Left ventricle myocardium inferior (tissue), 1 donor: Measurements from ENCODE around the gene ZCWPW2. TPM values are rescaled to one million over a fixed set of nuclear protein-coding genes. Genes with fewer than 3 reads are reported as not detected.

Experiments used
- DNase-seq: peaks from one replicate; pipeline ENCODE4 v3.0.0-alpha.2; 2020
- H3K27ac ChIP-seq: fragments of 200-600 bp; replicated peaks from 2 replicates; pipeline ENCODE4 v1.8.0; 2021
- H3K27me3 ChIP-seq: fragments of 200-600 bp; 2 replicates; pipeline ENCODE4 v1.8.0; 2021; ENCODE audit warnings: low read depth
- H3K36me3 ChIP-seq: fragments of 200-600 bp; 2 replicates; pipeline ENCODE4 v1.8.0; 2021
- H3K4me1 ChIP-seq: fragments of 200-600 bp; 2 replicates; pipeline ENCODE4 v1.8.0; 2021
- H3K4me3 ChIP-seq: fragments of 200-600 bp; 2 replicates; pipeline ENCODE4 v1.8.0; 2021; ENCODE audit warnings: mild to moderate bottlenecking, moderate library complexity
- H3K9me3 ChIP-seq: fragments of 200-600 bp; replicated peaks from 2 replicates; pipeline ENCODE4 v1.8.0; 2021
- intact Hi-C: fragments of 100-400 bp; cut with micrococcal nuclease; formaldehyde crosslinking; loops from one replicate; pipeline ENCODE4 v1.11.0; 2022
- total RNA-seq: library from RNA; stranded (reverse); fragmentation: NEBNext Ultra II Directional; extraction: Animal tissue kit (Norgen Biotek cat#: 25700); gene quantifications from one replicate; pipeline ENCODE4 v1.2.1, GENCODE V29; 2021
- TF ChIP-seq, protein P1 (sequence below): fragments of 200-600 bp; IDR thresholded peaks from 2 replicates; pipeline ENCODE4 v1.8.0; 2021; ENCODE audit warnings: antibody characterized with exemption, mild to moderate bottlenecking, borderline replicate concordance
- donor health status: DM: no; HTN: yes; CAD: no; lungs with severe emphysema.

ZCWPW2 gene
- total RNA-seq, 1 donor from 2014 or later = 2.2 TPM

DNA sequence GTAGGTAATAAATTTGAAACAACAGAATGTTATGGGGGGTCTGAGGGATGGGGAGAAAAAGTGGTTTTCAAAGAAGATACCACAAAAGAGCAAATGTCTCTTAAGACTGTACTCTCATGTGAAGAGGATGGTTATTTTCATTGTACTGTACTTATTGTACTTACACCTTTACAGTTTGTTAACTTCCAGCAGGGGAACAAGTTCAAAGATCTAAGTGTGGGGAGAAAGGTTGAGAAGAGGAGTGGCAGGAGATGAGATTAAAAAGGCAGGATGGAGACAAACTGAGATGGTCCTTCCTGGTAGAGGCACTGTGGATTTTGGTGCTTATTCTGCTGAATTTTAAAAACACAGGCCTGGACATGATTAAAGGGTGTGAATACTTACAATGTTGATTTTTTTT is 5.4 kb upstream of the ZCWPW2 start:
- H3K36me3 ChIP-seq = peaks cover 23% of the 10 kb centered on the region
- DNase-seq = no peak
- peaks cover 61% of the 10 kb centered on the region for H3K4me1 ChIP-seq
- H3K27me3 ChIP-seq = no peaks in the 10 kb centered on the region
- TF ChIP-seq, protein P1, sequence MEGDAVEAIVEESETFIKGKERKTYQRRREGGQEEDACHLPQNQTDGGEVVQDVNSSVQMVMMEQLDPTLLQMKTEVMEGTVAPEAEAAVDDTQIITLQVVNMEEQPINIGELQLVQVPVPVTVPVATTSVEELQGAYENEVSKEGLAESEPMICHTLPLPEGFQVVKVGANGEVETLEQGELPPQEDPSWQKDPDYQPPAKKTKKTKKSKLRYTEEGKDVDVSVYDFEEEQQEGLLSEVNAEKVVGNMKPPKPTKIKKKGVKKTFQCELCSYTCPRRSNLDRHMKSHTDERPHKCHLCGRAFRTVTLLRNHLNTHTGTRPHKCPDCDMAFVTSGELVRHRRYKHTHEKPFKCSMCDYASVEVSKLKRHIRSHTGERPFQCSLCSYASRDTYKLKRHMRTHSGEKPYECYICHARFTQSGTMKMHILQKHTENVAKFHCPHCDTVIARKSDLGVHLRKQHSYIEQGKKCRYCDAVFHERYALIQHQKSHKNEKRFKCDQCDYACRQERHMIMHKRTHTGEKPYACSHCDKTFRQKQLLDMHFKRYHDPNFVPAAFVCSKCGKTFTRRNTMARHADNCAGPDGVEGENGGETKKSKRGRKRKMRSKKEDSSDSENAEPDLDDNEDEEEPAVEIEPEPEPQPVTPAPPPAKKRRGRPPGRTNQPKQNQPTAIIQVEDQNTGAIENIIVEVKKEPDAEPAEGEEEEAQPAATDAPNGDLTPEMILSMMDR = no peak
- no peak overlapping the region for H3K4me3 ChIP-seq
- H3K9me3 ChIP-seq = no peaks in the 10 kb centered on the region
- intact Hi-C loops = no loop called here
- no peak overlapping the region for H3K27ac ChIP-seq

DNA sequence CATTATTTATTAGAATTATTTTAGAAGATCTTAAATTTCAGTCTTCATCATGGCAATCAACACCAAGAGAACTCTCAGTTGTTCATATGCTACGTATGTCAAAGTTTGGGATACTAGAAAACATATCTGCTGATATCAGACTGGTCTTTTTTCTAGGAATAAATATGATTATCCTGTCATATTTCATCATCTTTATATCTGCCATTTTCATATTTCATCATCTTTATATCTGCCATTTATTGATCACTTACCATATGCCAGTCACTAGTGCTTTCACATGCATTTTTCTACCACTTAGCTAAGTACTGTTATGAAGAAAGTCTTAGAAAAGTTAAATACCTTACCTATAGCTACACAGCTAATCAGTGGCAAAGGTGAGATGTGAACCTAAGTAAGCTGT is 2.8 kb upstream of the ZCWPW2 start:
- no peak overlapping the region for H3K27ac ChIP-seq
- intact Hi-C loops = no loop called here
- H3K4me3 ChIP-seq = peak overlapping the region; percentile 83
- no peaks in the 10 kb centered on the region for H3K27me3 ChIP-seq
- DNase-seq = no peak
- H3K36me3 ChIP-seq = no peaks in the 10 kb centered on the region
- H3K4me1 ChIP-seq = peaks cover 85% of the 10 kb centered on the region
- TF ChIP-seq, protein P1 = no peak
- H3K9me3 ChIP-seq = no peaks in the 10 kb centered on the region

DNA sequence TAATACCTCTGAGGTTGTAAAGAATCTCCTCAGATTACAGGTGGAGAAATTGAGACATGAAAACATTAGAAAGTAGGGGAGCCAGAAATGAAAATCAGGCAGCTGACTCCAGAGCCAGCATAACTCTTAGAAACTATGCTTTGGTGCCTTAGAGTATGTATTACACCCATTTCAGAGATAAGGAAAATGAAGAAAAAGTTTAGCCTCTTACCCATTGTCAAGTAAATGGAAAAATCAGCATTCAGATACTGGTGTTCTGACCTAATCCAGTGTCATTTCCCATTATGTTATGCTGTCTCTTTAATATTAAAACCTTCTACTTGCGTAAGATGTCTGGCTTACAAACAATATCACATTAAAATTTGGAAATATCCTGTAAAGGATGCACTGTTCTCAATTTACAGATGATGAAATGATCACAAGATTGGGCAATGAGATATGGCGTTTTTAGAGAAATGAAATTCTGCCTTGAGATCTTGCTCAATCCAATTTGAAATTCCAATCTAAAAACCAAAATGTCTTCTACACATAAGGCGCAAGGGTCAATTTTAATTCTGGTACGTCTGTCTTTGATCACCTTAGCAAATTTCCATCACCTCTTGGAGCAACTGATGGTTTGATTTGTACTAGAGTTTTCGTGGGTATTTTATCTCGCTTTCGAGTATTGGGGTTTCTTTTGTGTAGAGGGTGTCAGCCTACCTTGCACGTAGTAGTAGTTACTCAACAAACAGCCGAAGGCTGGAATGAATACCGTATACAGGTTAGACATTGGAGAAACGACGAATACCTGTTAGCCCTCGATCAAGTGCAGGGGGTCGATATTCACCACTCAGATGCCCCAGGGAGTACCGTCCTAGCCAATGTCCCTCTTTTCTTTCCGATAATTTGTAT is 902 bp upstream of the ZCWPW2 start:
- peaks cover 5% of the 10 kb centered on the region for H3K36me3 ChIP-seq
- TF ChIP-seq, protein P1 = no peak
- intact Hi-C loops = no loop called here
- H3K27ac ChIP-seq = peak overlapping the region; percentile 99
- no peak for DNase-seq
- H3K27me3 ChIP-seq = no peaks in the 10 kb centered on the region
- H3K4me1 ChIP-seq = peaks cover 90% of the 10 kb centered on the region
- H3K4me3 ChIP-seq = peak overlapping the region; percentile 83
- H3K9me3 ChIP-seq = peaks cover 15% of the 10 kb centered on the region

DNA sequence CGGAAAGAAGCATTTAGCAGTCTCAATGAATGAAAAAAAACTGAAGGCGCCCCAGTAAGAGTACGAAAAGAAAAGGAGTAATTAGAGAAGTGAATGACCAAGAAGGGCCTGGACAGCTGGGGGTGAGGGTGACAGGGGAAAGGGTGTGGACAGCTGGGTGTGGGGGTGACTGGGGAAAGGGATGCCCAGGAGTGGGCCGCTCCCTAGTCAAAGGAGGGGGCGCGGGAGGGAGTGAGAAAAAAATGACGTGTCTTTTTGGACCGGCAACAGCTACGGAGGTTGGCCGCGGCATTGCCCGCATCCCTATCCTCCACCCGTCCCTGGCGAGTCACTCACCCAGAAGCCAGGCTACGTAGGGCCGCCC is 274 bp upstream of the ZCWPW2 start:
- H3K9me3 ChIP-seq = peaks cover 22% of the 10 kb centered on the region
- intact Hi-C loops = no loop called here
- TF ChIP-seq, protein P1 = no peak
- DNase-seq = no peak
- peaks cover 12% of the 10 kb centered on the region for H3K36me3 ChIP-seq
- peak overlapping the region; percentile 99 for H3K27ac ChIP-seq
- peaks cover 83% of the 10 kb centered on the region for H3K4me1 ChIP-seq
- H3K27me3 ChIP-seq = no peaks in the 10 kb centered on the region
- peak overlapping the region; percentile 83 for H3K4me3 ChIP-seq

DNA sequence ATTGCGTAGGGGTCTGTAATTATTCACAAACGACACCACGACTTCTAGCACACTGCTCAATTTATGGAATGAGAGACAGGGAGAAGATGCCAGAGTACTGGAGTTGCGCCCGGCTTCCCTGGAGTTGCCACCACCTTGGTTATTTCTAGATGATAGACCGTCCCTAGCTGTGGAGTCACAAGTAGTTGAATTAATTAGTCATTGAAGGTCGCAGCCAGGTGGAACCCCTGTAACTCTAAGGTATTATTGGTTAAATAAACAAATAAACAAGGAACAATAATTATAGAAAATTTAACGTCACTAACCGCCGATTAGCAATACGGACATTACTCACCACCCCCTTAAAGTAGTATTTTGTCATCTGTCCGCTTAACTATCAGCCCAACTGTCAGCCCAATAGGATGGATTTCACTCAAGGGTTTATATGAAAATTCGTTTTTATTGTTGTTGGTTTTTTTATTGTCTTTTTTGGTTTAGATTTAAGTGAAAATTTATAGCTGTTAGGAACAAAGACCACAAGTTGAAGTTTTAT is 1.0 kb downstream of the ZCWPW2 start:
- intact Hi-C loops = no loop called here

More for the DNA sequence above, 1.0 kb downstream of the ZCWPW2 start:
- peaks cover 20% of the 10 kb centered on the region for H3K36me3 ChIP-seq
- H3K27me3 ChIP-seq = no peaks in the 10 kb centered on the region
- peaks cover 70% of the 10 kb centered on the region for H3K4me1 ChIP-seq
- H3K4me3 ChIP-seq = peak overlapping the region; percentile 83
- peaks cover 31% of the 10 kb centered on the region for H3K9me3 ChIP-seq
- TF ChIP-seq, protein P1 = peak; percentile 4
- peak overlapping the region; percentile 99 for H3K27ac ChIP-seq
- no peak for DNase-seq
